B cell (primary cell): ENCODE measurements around the gene TECPR2. TPM values are rescaled to one million over a fixed set of nuclear protein-coding genes. Genes with fewer than 3 reads are reported as not detected.

ENCODE experiments used
- ATAC-seq: fragments of 200-7000 bp; cut with Tn5 transposase; one replicate; pipeline ENCODE4 v1.10.0; 2021; ENCODE audit warnings: low read depth, mild to moderate bottlenecking, moderate number of reproducible peaks, moderate library complexity
- CTCF ChIA-PET: fragments of 350-600 bp; sonication (Branson Sonifier 250); formaldehyde crosslinking; loops from one replicate; lab custom pipeline; 2021; ENCODE audit warnings: antibody characterized with exemption, inconsistent platforms; lab: Charles Lee
- POLR2A ChIA-PET: fragments of 350-600 bp; sonication (Branson Sonifier 250); formaldehyde crosslinking; loops from one replicate; lab custom pipeline; 2021; ENCODE audit warnings: antibody characterized with exemption; lab: Charles Lee
- DNase-seq: peaks from one replicate; pipeline ENCODE4 v3.0.0; 2013
- H2AFZ ChIP-seq: 2 replicates; pipeline ENCODE4 v1.6.1; 2012; ENCODE audit warnings: mild to moderate bottlenecking, low read depth, low read length; ENCODE audit not compliant: insufficient read depth, poor library complexity, severe bottlenecking
- H3K27ac ChIP-seq, 2 donors: 1 replicate in 1 of 2; 2 replicates in 1 of 2; pipeline ENCODE4 v1.5.1; 2012 to 2013; ENCODE audit warnings: low read length in 2 of 2, mild to moderate bottlenecking in 2 of 2, moderate library complexity in 1 of 2
- H3K27me3 ChIP-seq, 4 experiments: fragments of 200-600 bp in 1 of 4; sonication (generic) in 1 of 4; replicated peaks in 1 of 4; 1 replicate in 2 of 4; 2 replicates in 2 of 4; pipeline versions ENCODE4 v1.6.1 to v1.7.0; 2013 to 2016; ENCODE audit warnings: low read length in 3 of 4, mild to moderate bottlenecking in 2 of 4, mixed read lengths in 1 of 4, moderate library complexity in 1 of 4; ENCODE audit not compliant: insufficient read depth in 4 of 4, control insufficient read depth in 3 of 4; ENCODE audit errors: control extremely low read depth in 1 of 4
- H3K36me3 ChIP-seq, 2 experiments: replicated peaks in 1 of 2; 1 replicate in 1 of 2; 2 replicates in 1 of 2; pipeline versions ENCODE4 v1.6.1 to v1.7.1; 2013; ENCODE audit warnings: low read length in 1 of 2; ENCODE audit not compliant: insufficient read depth in 2 of 2, control insufficient read depth in 1 of 2; ENCODE audit errors: control extremely low read depth in 1 of 2, extremely low read depth in 1 of 2
- H3K4me1 ChIP-seq, 2 donors: fragments of 200-600 bp in 1 of 2; sonication (generic) in 1 of 2; 1 replicate in 1 of 2; 2 replicates in 1 of 2; pipeline versions ENCODE4 v1.5.1 to v1.6.1; 2013 to 2017; ENCODE audit warnings: low read length in 2 of 2; ENCODE audit not compliant: control insufficient read depth in 2 of 2, insufficient read depth in 2 of 2
- H3K4me2 ChIP-seq: replicated peaks from 2 replicates; pipeline ENCODE3; 2012; ENCODE audit warnings: mild to moderate bottlenecking, low read depth, low read length; ENCODE audit not compliant: poor library complexity, severe bottlenecking
- H3K4me3 ChIP-seq, 5 experiments: fragments of 200-600 bp in 1 of 5; sonication (generic) in 1 of 5; 1 replicate in 3 of 5; 2 replicates in 2 of 5; pipeline versions ENCODE4 v1.5.1 to v1.7.0; 2011 to 2016; ENCODE audit warnings: low read length in 4 of 5, mild to moderate bottlenecking in 4 of 5, low read depth in 2 of 5, control low read depth in 1 of 5, moderate library complexity in 1 of 5; ENCODE audit not compliant: insufficient read depth in 1 of 5; ENCODE audit errors: control extremely low read depth in 1 of 5, extremely low read depth in 1 of 5
- H3K79me2 ChIP-seq: fragments of 200-600 bp; sonication (generic); one replicate; pipeline ENCODE4 v1.6.0; 2016; ENCODE audit warnings: low read length; ENCODE audit not compliant: control insufficient read depth, insufficient read depth
- H3K9ac ChIP-seq: fragments of 200-600 bp; sonication (generic); 2 replicates; pipeline ENCODE4 v1.6.1; 2017; ENCODE audit warnings: mild to moderate bottlenecking, low read length, moderate library complexity
- H3K9me3 ChIP-seq, 3 donors: one replicate each; pipeline versions ENCODE4 v1.6.1 to v1.7.1; 2013; ENCODE audit warnings: low read length in 2 of 3; ENCODE audit not compliant: control insufficient read depth in 2 of 3, insufficient read depth in 1 of 3; ENCODE audit errors: control extremely low read depth in 1 of 3
- H4K20me1 ChIP-seq: 2 replicates; pipeline ENCODE4 v1.6.0; 2012; ENCODE audit warnings: mild to moderate bottlenecking, low read length; ENCODE audit not compliant: insufficient read depth, control insufficient read depth, poor library complexity, severe bottlenecking
- H3K27ac Mint-ChIP-seq: one replicate; pipeline ENCODE4 v1.8.0; 2021; ENCODE audit warnings: mixed read lengths
- H3K27me3 Mint-ChIP-seq: one replicate; pipeline ENCODE4 v1.8.0; 2021; ENCODE audit warnings: mixed read lengths
- H3K4me1 Mint-ChIP-seq: one replicate; pipeline ENCODE4 v1.8.0; 2021; ENCODE audit warnings: mixed read lengths
- H3K4me3 Mint-ChIP-seq: one replicate; pipeline ENCODE4 v1.8.0; 2021; ENCODE audit warnings: mixed read lengths
- H3K9me3 Mint-ChIP-seq: one replicate; pipeline ENCODE4 v1.8.0; 2022; ENCODE audit warnings: mixed read lengths; ENCODE audit not compliant: insufficient read depth
- EZH2 ChIP-seq: IDR thresholded peaks from 2 replicates; pipeline ENCODE4 v1.6.1; 2012; ENCODE audit warnings: borderline replicate concordance, low read depth, mild to moderate bottlenecking, moderate library complexity, low read length; ENCODE audit not compliant: insufficient read depth, poor library complexity, severe bottlenecking
- WGBS: methylation state at CpG from one replicate; pipeline ENCODE4 v1.1.5; 2013; ENCODE audit warnings: missing lambda C conversion rate; ENCODE audit not compliant: insufficient coverage; 5-methylcytosine and 5-hydroxymethylcytosine counted together
- intact Hi-C: fragments of 100-400 bp; cut with micrococcal nuclease; formaldehyde crosslinking; loops from one replicate; pipeline ENCODE4 v1.10.0; 2022
- polyA plus RNA-seq: library from polyadenylated mRNA; depleted of rRNA; stranded (reverse); fragments of >200 nt; gene quantifications from 2 replicates; pipeline ENCODE4 v1.2.3, GENCODE V29; 2012
- total RNA-seq, 2 donors: library from RNA; stranded (reverse); fragments of 120-200 nt in 1 of 2; gene quantifications; 1 replicate in 1 of 2; 2 replicates in 1 of 2; pipeline versions ENCODE4 v1.2.3 to v1.2.4, GENCODE V29; 2013 to 2022
- TF ChIP-seq, protein P1 (sequence below): fragments of 200-600 bp; IDR thresholded peaks from one replicate; pipeline ENCODE4 v1.8.0; 2022; ENCODE audit warnings: antibody characterized with exemption, mild to moderate bottlenecking

The TECPR2 gene
- total and polyA plus RNA-seq, 2 donors (not counting 1 experiment from before 2014, with no cell fraction given): 4.7 to 10.8 TPM

DNA sequence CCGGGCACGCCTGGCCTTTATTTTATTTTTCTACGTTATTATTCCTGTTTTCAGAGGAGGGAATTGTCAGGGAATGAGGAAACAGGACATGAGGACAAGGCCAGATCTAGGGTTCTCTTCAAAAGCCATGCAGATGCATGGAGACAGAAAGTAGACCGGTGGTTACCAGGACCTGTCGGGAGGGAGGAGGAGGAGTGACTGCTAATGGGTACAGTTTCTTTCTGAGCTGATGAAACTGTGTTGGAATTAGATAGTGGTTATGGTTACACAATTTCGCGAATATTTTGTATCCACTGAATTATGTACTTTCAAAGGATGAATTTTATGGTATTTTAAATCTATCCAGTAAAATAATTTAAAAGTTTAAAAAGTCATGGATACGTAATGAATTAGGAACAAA is 31.9 kb upstream of the TECPR2 start:
- peaks cover 2% of the 10 kb centered on the region for H3K4me1 Mint-ChIP-seq
- Histone ChIP-seq H3K4me2 (no peak overlapping the region), H3K4me3 (no peak overlapping the region), H3K79me2 (no peaks in the 10 kb centered on the region), H4K20me1 (no peaks in the 10 kb centered on the region), H3K4me1 (no peaks in the 10 kb centered on the region), H2AFZ (no peak overlapping the region), H3K9ac (no peak overlapping the region), H3K9me3 (no peaks in the 10 kb centered on the region), H3K27ac (no peak overlapping the region), H3K27me3 (no peaks in the 10 kb centered on the region), H3K36me3 (peaks cover 5 to 29% of the 10 kb centered on the region in 2 experiments)
- H3K27ac Mint-ChIP-seq: no peak overlapping the region
- TF ChIP-seq, protein P1, sequence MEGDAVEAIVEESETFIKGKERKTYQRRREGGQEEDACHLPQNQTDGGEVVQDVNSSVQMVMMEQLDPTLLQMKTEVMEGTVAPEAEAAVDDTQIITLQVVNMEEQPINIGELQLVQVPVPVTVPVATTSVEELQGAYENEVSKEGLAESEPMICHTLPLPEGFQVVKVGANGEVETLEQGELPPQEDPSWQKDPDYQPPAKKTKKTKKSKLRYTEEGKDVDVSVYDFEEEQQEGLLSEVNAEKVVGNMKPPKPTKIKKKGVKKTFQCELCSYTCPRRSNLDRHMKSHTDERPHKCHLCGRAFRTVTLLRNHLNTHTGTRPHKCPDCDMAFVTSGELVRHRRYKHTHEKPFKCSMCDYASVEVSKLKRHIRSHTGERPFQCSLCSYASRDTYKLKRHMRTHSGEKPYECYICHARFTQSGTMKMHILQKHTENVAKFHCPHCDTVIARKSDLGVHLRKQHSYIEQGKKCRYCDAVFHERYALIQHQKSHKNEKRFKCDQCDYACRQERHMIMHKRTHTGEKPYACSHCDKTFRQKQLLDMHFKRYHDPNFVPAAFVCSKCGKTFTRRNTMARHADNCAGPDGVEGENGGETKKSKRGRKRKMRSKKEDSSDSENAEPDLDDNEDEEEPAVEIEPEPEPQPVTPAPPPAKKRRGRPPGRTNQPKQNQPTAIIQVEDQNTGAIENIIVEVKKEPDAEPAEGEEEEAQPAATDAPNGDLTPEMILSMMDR: no peak
- WGBS: 100% methylated on average over 5 of the region's 8 CpGs
- no peak overlapping the region for H3K4me3 Mint-ChIP-seq
- CTCF ChIA-PET: no interaction called here
- H3K9me3 Mint-ChIP-seq: no peaks in the 10 kb centered on the region
- H3K27me3 Mint-ChIP-seq: no peaks in the 10 kb centered on the region
- ATAC-seq (no peak), DNase-seq (no peak)
- POLR2A ChIA-PET: no interaction called here
- intact Hi-C loops: no loop called here

GRCh38 chr14:102333390-102333789 is 29.4 kb upstream of the TECPR2 start:
- Histone ChIP-seq H2AFZ (no peak overlapping the region), H4K20me1 (no peaks in the 10 kb centered on the region), H3K9ac (no peak overlapping the region), H3K36me3 (peaks cover 5 to 35% of the 10 kb centered on the region in 2 experiments), H3K27me3 (no peaks in the 10 kb centered on the region), H3K27ac (no peak overlapping the region), H3K4me3 (no peak overlapping the region), H3K4me2 (no peak overlapping the region), H3K9me3 (no peaks in the 10 kb centered on the region), H3K79me2 (no peaks in the 10 kb centered on the region), H3K4me1 (no peaks in the 10 kb centered on the region)
- TF ChIP-seq EZH2: no peak
- TF ChIP-seq, protein P1: no peak
- Mint-ChIP-seq H3K27me3 (no peaks in the 10 kb centered on the region), H3K4me3 (no peak overlapping the region), H3K27ac (no peak overlapping the region), H3K9me3 (no peaks in the 10 kb centered on the region), H3K4me1 (peaks cover 2% of the 10 kb centered on the region)
- DNase-seq: no peak
- POLR2A ChIA-PET: no interaction called here
- CTCF ChIA-PET: no interaction called here
- intact Hi-C loops: no loop called here
- ATAC-seq: no peak
- WGBS: 93% methylated on average over 7 of the region's 7 CpGs
